NCI-H460 (cell line): ENCODE data around the gene SEC31A. TPM values are rescaled to one million over a fixed set of nuclear protein-coding genes. Genes with fewer than 3 reads are reported as not detected.

Experiments used
- DNase-seq: peaks from one replicate; pipeline ENCODE4 v3.0.0-alpha.2; 2016; ENCODE audit warnings: low read depth; ENCODE audit errors: extremely low read depth
- total RNA-seq: library from RNA; depleted of rRNA; stranded (reverse); fragments of >200 nt; shearing (Covaris generic); gene quantifications from 2 replicates; pipeline ENCODE4 v1.2.3, GENCODE V29; 2014; rRNA removed

SEC31A gene
- total RNA-seq, 1 experiment from 2014 or later, result 104 TPM

DNA sequence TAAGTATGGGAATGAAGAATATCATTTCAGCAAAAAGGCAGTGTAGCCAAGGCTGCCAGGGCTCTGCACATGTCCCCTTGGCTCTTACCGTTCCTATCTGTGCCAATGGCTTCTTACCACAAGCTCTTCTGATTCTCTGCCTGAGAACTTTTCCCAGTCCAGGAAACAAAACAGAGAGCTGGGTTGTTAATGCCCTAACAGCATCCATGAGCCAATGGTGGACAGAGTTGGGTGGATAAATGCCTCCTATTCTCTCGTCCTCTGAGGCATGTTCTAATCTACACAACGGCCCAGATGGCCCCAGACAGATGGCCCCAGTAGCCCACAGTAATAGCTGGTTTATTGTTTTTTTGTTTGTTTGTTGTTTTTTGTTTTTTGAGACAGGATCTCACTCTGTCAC, 120.3 kb downstream of the SEC31A start:
- DNase-seq, result no peak

Other genes with a start within 250 kb of the SEC31A start
- gene SCD5, start 92.4 kb downstream of the SEC31A start, total RNA-seq, result 5.6 and 6.4 TPM in 2 replicates
- gene THAP9, start 9.6 kb upstream of the SEC31A start, total RNA-seq, result 6.0 and 8.9 TPM in 2 replicates
- gene LIN54, start 119.7 kb upstream of the SEC31A start, total RNA-seq, result 17.4 and 19.8 TPM in 2 replicates
- gene COPS4, start 144.0 kb upstream of the SEC31A start, total RNA-seq, result 40.4 and 55.3 TPM in 2 replicates
- 9.7 and 9.9 TPM in 2 replicates for gene PLAC8, start 223.6 kb upstream of the SEC31A start, total RNA-seq